Pancreas (tissue), 10 donors: Measurements from ENCODE around the gene RGS7. TPM values are rescaled to one million over a fixed set of nuclear protein-coding genes. Genes with fewer than 3 reads are reported as not detected.
"Not testable (repeated sequence)": the region's sequence is repeated elsewhere in the genome, so short reads cannot be mapped to it uniquely, and the experiment has no call there.

Experiments
- ATAC-seq, 4 donors: fragments of 200-7000 bp; cut with Tn5 transposase; one replicate each; pipeline versions ENCODE4 v1.8.0 to v1.9.1; 2020; ENCODE audit warnings: mild to moderate bottlenecking in 4 of 4, moderate library complexity in 4 of 4
- DNase-seq, 6 donors: peaks; one replicate each; pipeline ENCODE4 v3.0.0-alpha.2; 2020
- FAIRE-seq: peaks from 2 replicates; lab custom pipeline; 2012; peaks lifted over from hg19 to GRCh38; lab: Jason Lieb, UNC
- H3K27ac ChIP-seq, 4 donors: fragments of 200-600 bp; sonication (generic); 1 replicate in 3 of 4; 2 replicates in 1 of 4; pipeline versions ENCODE4 v1.5.0 to v1.8.0; 2020
- H3K27me3 ChIP-seq, 4 donors: fragments of 200-600 bp; one replicate each; pipeline ENCODE4 v1.8.0; 2021
- H3K36me3 ChIP-seq, 3 donors: fragments of 200-600 bp; sonication (generic) in 1 of 3; one replicate each; pipeline versions ENCODE4 v1.5.0 to v1.8.0; 2020 to 2021
- H3K4me1 ChIP-seq, 3 donors: fragments of 200-600 bp; one replicate each; pipeline ENCODE4 v1.8.0; 2021
- H3K4me3 ChIP-seq, 4 donors: fragments of 200-600 bp; sonication (generic) in 2 of 4; one replicate each; pipeline versions ENCODE4 v1.5.0 to v1.8.0; 2020 to 2021
- H3K9me3 ChIP-seq, 4 donors: fragments of 200-600 bp; one replicate each; pipeline ENCODE4 v1.8.0; 2021
- CTCF ChIP-seq, 4 donors: fragments of 200-600 bp; sonication (generic) in 3 of 4; IDR thresholded peaks; one replicate each; pipeline versions ENCODE4 v1.5.0 to v1.8.0; 2021; ENCODE audit warnings: antibody characterized with exemption in 4 of 4
- WGBS, 2 donors: extraction: QIAGEN DNeasy Blood & Tissue Kit; methylation state at CpG; one replicate each; pipeline ENCODE4 v1.1.7; 2013; 5-methylcytosine and 5-hydroxymethylcytosine counted together
- intact Hi-C, 3 donors: fragments of 100-400 bp; cut with DNase I; formaldehyde crosslinking; loops; one replicate each; pipeline versions ENCODE4 v1.11.1 to v1.14.2; 2022
- polyA plus RNA-seq, 2 donors: library from polyadenylated mRNA; stranded (reverse); fragments of 200-250 nt; gene quantifications; one replicate each; pipeline ENCODE4 v1.2.3, GENCODE V29; 2013
- total RNA-seq, 6 donors: library from RNA; stranded (reverse); fragmentation: NEBNext Ultra II Directional in 4 of 6; extraction: Animal tissue kit (Norgen Biotek cat#: 25700) in 4 of 6; gene quantifications; one replicate each; pipeline versions ENCODE4 v1.2.1 to v1.2.4, GENCODE V29; 2021 to 2023
- donor health status: healthy with polysubstance abuse.
- donor health status: DM: no; HTN: no; CAD: no; lungs with moderate emphysema.
- donor health status: DM: no; HTN: no; CAD: no.
- donor health status: control.
- donor health status: control.
- donor health status: Bipolar disorder and iron deficiency.
- donor health status: DM: yes; HTN: yes; CAD: no.
- donor health status: DM: no; HTN: no; CAD: no.
- donor health status: DM: no; HTN: no; CAD: no.
- donor health status: DM: yes; HTN: yes; CAD: no.

The RGS7 gene
- total and polyA plus RNA-seq, 8 donors = 0.08 to 4.2 (median 0.33) TPM

- FAIRE-seq (no peak), DNase-seq (no peak), ATAC-seq (no peak)
- H3K27me3 ChIP-seq = no peaks in the 10 kb centered on the region
- peak overlapping the region in 1 of 4 donors; percentile 29 for H3K27ac ChIP-seq
- H3K9me3 ChIP-seq = no peaks in the 10 kb centered on the region
- H3K36me3 ChIP-seq = no peaks in the 10 kb centered on the region
- H3K4me3 ChIP-seq = peak overlapping the region in 1 of 4 donors; percentile 3
- peaks cover 0 to 5% (median 3%) of the 10 kb centered on the region in 3 donors for H3K4me1 ChIP-seq
- WGBS, 2 donors = 44 to 46% methylated on average over 5 of the region's 5 CpGs
- intact Hi-C loops = no loop called here
- TF ChIP-seq CTCF (IDR thresholded peaks at IDR 0.05) = no peak
Measured at GRCh38 chr1:241229711-241230110, 127.3 kb downstream of the RGS7 start.

GRCh38 chr1:241229216-241229615 lies 127.8 kb downstream of the RGS7 start:
- intact Hi-C loops = no loop called here

GRCh38 chr1:241228339-241228738 lies 128.7 kb downstream of the RGS7 start:
- Histone ChIP-seq H3K4me1 (peaks cover 0 to 5% (median 3%) of the 10 kb centered on the region in 3 donors), H3K9me3 (no peaks in the 10 kb centered on the region), H3K27me3 (no peaks in the 10 kb centered on the region), H3K27ac (no peak overlapping the region), H3K36me3 (no peaks in the 10 kb centered on the region), H3K4me3 (no peak overlapping the region)
- ATAC-seq (no peak), FAIRE-seq (no peak), DNase-seq (no peak)
- WGBS, 2 donors = 50 to 57% methylated on average over 4 of the region's 4 CpGs
- intact Hi-C loops = no loop called here
- TF ChIP-seq CTCF (IDR thresholded peaks at IDR 0.05) = no peak

More at GRCh38 chr1:241229216-241229615, 127.8 kb downstream of the RGS7 start:
- peaks cover 0 to 5% (median 3%) of the 10 kb centered on the region in 3 donors for H3K4me1 ChIP-seq
- FAIRE-seq (no peak), DNase-seq (peak in 2 of 6 donors; percentile 29 to 30), ATAC-seq (peak; percentile 46 to 88 (median 74))
- H3K27me3 ChIP-seq = no peaks in the 10 kb centered on the region
- H3K9me3 ChIP-seq = no peaks in the 10 kb centered on the region
- peak overlapping the region in 1 of 4 donors; percentile 29 for H3K27ac ChIP-seq
- WGBS, 2 donors = 12 to 15% methylated on average over 11 of the region's 11 CpGs
- no peak for TF ChIP-seq CTCF (IDR thresholded peaks at IDR 0.05)
- H3K4me3 ChIP-seq = peak overlapping the region in 1 of 4 donors; percentile 3
- H3K36me3 ChIP-seq = no peaks in the 10 kb centered on the region

GRCh38 chr1:241225741-241226140 lies 131.3 kb downstream of the RGS7 start:
- ATAC-seq (no peak), FAIRE-seq (no peak), DNase-seq (no peak)
- intact Hi-C loops = no loop called here
- WGBS, 2 donors = 42 to 58% methylated on average over 1 of the region's 1 CpG
- Histone ChIP-seq H3K27ac (no peak overlapping the region), H3K4me3 (no peak overlapping the region), H3K9me3 (no peaks in the 10 kb centered on the region), H3K27me3 (no peaks in the 10 kb centered on the region), H3K4me1 (peaks cover 0 to 5% (median 3%) of the 10 kb centered on the region in 3 donors), H3K36me3 (no peaks in the 10 kb centered on the region)
- TF ChIP-seq CTCF (IDR thresholded peaks at IDR 0.05) = no peak

- H3K27me3 ChIP-seq, H3K27ac ChIP-seq, intact Hi-C loops, ATAC-seq, DNase-seq, H3K9me3 ChIP-seq, H3K4me1 ChIP-seq, H3K36me3 ChIP-seq, FAIRE-seq, H3K4me3 ChIP-seq: not testable (repeated sequence)
- 73 to 89% methylated on average over 3 of the region's 3 CpGs for WGBS, 2 donors
Measured at GRCh38 chr1:241224189-241224588, 132.8 kb downstream of the RGS7 start.

- H3K27ac ChIP-seq, H3K4me1 ChIP-seq, H3K4me3 ChIP-seq, intact Hi-C loops, H3K27me3 ChIP-seq, ATAC-seq, FAIRE-seq, DNase-seq, H3K36me3 ChIP-seq, H3K9me3 ChIP-seq: not testable (repeated sequence)
- 79 to 88% methylated on average over 4 of the region's 4 CpGs for WGBS, 2 donors
Measured at GRCh38 chr1:241222813-241223212, 134.2 kb downstream of the RGS7 start.
